ENCODE data around the gene TEX51. TPM values are rescaled to one million over a fixed set of nuclear protein-coding genes. Genes with fewer than 3 reads are reported as not detected.

Gene TEX51
- total and polyA plus RNA-seq, 2 donors = 0.11 TPM; not detected in 1

DNA sequence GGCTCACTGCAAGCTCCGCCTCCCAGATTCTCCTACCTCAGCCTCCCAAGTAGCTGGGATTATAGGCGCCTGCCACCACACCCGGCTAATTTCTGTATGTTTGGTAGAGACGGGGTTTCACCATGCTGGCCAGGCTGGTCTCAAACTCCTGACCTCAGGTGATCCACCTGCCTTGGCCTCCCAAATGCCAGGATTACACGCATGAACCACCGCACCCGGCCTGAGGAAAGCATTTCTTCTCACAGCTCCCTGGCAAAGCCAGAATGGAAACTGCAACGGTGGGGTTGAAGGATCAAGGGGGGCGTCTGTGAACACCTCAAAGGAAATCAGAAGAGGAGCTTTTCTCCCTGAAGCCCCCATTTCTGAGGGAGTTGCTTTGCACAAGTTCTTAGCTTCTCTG, 11.2 kb upstream of the TEX51 start:
- WGBS = 96% methylated on average over 9 of the region's 9 CpGs
- Histone ChIP-seq H3K36me3 (ENCODE audit: control insufficient read depth in 2 of 2, insufficient read depth in 2 of 2, low read length in 1 of 2) (no peaks in the 10 kb centered on the region), H3K4me1 (ENCODE audit: control insufficient read depth in 2 of 2, insufficient read depth in 2 of 2, low read length in 2 of 2) (no peaks in the 10 kb centered on the region), H3K27ac (ENCODE audit: low read depth in 1 of 2, low read length in 1 of 2) (no peak overlapping the region), H3K27me3 (ENCODE audit: control insufficient read depth in 2 of 2, insufficient read depth in 1 of 2, low read length in 1 of 2) (peaks cover 0 to 12% of the 10 kb centered on the region in 2 donors), H3K9me3 (ENCODE audit: control insufficient read depth in 2 of 2, insufficient read depth in 1 of 2, low read length in 1 of 2) (peaks cover 0 to 1% of the 10 kb centered on the region in 2 donors), H3K4me3 (ENCODE audit: low read length in 2 of 2) (no peak overlapping the region)
- no peak for DNase-seq (ENCODE audit: low read depth in 6 of 9, low spot score in 9 of 9)

- H3K4me3 ChIP-seq (ENCODE audit: low read length in 2 of 2) = no peak overlapping the region
- 94% methylated on average over 6 of the region's 6 CpGs for WGBS
- H3K36me3 ChIP-seq (ENCODE audit: control insufficient read depth in 2 of 2, insufficient read depth in 2 of 2, low read length in 1 of 2) = no peaks in the 10 kb centered on the region
Measured at GRCh38 chr2:126888046-126888445, 10.6 kb upstream of the TEX51 start.

GRCh38 chr2:126889071-126889470, 9.6 kb upstream of the TEX51 start:
- 91% methylated on average over 9 of the region's 9 CpGs for WGBS

More at GRCh38 chr2:126888046-126888445, 10.6 kb upstream of the TEX51 start:
- H3K27me3 ChIP-seq (ENCODE audit: control insufficient read depth in 2 of 2, insufficient read depth in 1 of 2, low read length in 1 of 2) = peaks cover 0 to 12% of the 10 kb centered on the region in 2 donors
- H3K27ac ChIP-seq (ENCODE audit: low read depth in 1 of 2, low read length in 1 of 2) = no peak overlapping the region
- no peak for DNase-seq (ENCODE audit: low read depth in 6 of 9, low spot score in 9 of 9)
- no peaks in the 10 kb centered on the region for H3K4me1 ChIP-seq (ENCODE audit: control insufficient read depth in 2 of 2, insufficient read depth in 2 of 2, low read length in 2 of 2)
- H3K9me3 ChIP-seq (ENCODE audit: control insufficient read depth in 2 of 2, insufficient read depth in 1 of 2, low read length in 1 of 2) = peaks cover 0 to 1% of the 10 kb centered on the region in 2 donors

DNA sequence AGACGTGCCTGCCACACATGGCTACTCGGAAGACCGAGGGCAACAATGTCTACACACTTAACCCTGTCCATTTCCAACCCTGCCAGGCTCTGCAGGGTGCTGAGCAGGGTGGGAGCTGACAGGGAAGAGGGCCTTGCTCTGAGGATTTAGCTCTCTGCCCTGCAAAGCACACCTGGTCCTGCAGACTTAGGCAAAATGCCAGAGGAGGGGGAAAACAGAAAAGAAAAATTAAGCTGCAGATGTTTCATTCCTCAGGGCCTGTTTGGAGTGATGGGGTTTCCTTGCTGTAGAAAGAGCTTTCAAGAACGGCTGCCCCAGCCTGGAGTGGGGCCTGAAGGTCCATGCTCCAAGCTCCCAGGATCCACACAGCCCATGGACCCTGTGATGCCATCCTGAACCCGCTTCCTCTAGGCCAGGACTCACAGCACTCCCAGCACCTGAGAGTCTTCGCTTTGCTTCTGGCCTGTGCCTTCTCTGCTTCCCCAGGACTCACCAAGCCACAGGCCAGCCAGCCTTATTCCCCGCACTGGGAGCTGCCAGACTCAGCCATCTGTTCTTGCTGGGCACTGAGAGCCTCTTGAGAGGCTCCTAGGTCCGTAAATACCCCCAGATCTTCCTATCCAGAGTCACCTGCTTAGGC, 9.1 kb upstream of the TEX51 start:
- Histone ChIP-seq H3K27me3 (ENCODE audit: control insufficient read depth in 2 of 2, insufficient read depth in 1 of 2, low read length in 1 of 2) (peaks cover 0 to 12% of the 10 kb centered on the region in 2 donors), H3K4me1 (ENCODE audit: control insufficient read depth in 2 of 2, insufficient read depth in 2 of 2, low read length in 2 of 2) (no peaks in the 10 kb centered on the region), H3K9me3 (ENCODE audit: control insufficient read depth in 2 of 2, insufficient read depth in 1 of 2, low read length in 1 of 2) (peaks cover 0 to 1% of the 10 kb centered on the region in 2 donors), H3K36me3 (ENCODE audit: control insufficient read depth in 2 of 2, insufficient read depth in 2 of 2, low read length in 1 of 2) (no peaks in the 10 kb centered on the region), H3K27ac (ENCODE audit: low read depth in 1 of 2, low read length in 1 of 2) (no peak overlapping the region), H3K4me3 (ENCODE audit: low read length in 2 of 2) (no peak overlapping the region)
- WGBS = 88% methylated on average over 8 of the region's 8 CpGs
- DNase-seq (ENCODE audit: low read depth in 6 of 9, low spot score in 9 of 9) = no peak

More at GRCh38 chr2:126889071-126889470, 9.6 kb upstream of the TEX51 start:
- peaks cover 0 to 1% of the 10 kb centered on the region in 2 donors for H3K9me3 ChIP-seq (ENCODE audit: control insufficient read depth in 2 of 2, insufficient read depth in 1 of 2, low read length in 1 of 2)
- no peaks in the 10 kb centered on the region for H3K4me1 ChIP-seq (ENCODE audit: control insufficient read depth in 2 of 2, insufficient read depth in 2 of 2, low read length in 2 of 2)
- no peak for DNase-seq (ENCODE audit: low read depth in 6 of 9, low spot score in 9 of 9)
- no peak overlapping the region for H3K4me3 ChIP-seq (ENCODE audit: low read length in 2 of 2)
- peaks cover 0 to 12% of the 10 kb centered on the region in 2 donors for H3K27me3 ChIP-seq (ENCODE audit: control insufficient read depth in 2 of 2, insufficient read depth in 1 of 2, low read length in 1 of 2)
- H3K27ac ChIP-seq (ENCODE audit: low read depth in 1 of 2, low read length in 1 of 2) = no peak overlapping the region
- no peaks in the 10 kb centered on the region for H3K36me3 ChIP-seq (ENCODE audit: control insufficient read depth in 2 of 2, insufficient read depth in 2 of 2, low read length in 1 of 2)

GRCh38 chr2:126890136-126890510, 8.6 kb upstream of the TEX51 start:
- H3K36me3 ChIP-seq (ENCODE audit: control insufficient read depth in 2 of 2, insufficient read depth in 2 of 2, low read length in 1 of 2) = no peaks in the 10 kb centered on the region
- peaks cover 0 to 12% of the 10 kb centered on the region in 2 donors for H3K27me3 ChIP-seq (ENCODE audit: control insufficient read depth in 2 of 2, insufficient read depth in 1 of 2, low read length in 1 of 2)
- WGBS = 95% methylated on average over 5 of the region's 5 CpGs
- DNase-seq (ENCODE audit: low read depth in 6 of 9, low spot score in 9 of 9) = no peak
- H3K27ac ChIP-seq (ENCODE audit: low read depth in 1 of 2, low read length in 1 of 2) = no peak overlapping the region
- no peak overlapping the region for H3K4me3 ChIP-seq (ENCODE audit: low read length in 2 of 2)
- peaks cover 0 to 1% of the 10 kb centered on the region in 2 donors for H3K9me3 ChIP-seq (ENCODE audit: control insufficient read depth in 2 of 2, insufficient read depth in 1 of 2, low read length in 1 of 2)
- no peaks in the 10 kb centered on the region for H3K4me1 ChIP-seq (ENCODE audit: control insufficient read depth in 2 of 2, insufficient read depth in 2 of 2, low read length in 2 of 2)

DNA sequence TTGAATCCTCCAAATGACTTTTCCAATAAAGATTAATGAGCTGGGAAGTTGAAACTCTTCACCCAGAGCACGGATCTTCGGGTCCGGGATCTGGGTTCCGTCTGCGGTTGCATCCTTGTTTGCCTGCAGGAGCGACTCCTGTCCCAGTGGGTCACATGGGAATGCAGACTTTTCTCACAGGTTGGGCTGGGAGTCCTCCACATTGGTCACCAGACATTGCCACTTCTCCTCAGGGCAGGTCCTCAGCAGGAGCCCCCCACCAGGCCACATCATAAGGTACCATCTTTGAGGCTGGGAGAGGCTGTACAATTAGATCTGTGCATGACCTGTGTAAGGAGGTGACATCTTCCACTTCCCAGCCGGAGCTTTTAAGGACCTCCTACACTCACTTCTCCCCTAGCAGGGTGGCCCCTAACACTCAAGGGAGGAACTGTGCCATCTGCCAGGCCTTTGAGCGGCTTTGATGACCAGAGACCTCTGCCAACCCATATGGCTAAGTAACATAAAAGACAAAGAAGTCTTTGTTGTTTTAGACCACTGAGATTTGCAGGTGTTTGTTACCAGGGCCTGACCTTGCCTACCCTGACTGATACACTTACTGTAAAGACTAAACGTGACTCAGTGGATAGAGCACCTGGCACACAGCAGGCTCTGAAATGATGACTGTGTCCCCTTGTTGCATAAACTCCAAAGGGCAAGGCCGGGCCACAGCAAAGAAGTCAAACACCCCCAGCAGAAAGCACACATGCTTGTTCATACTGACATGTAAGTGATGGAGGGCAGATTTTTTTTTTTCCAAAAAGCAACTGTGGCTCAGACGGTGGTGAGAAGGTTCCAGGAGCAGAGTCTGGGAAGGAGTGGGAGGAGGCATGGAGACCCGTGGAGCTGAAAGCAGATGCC, 7.9 kb upstream of the TEX51 start:
- Histone ChIP-seq H3K27me3 (ENCODE audit: control insufficient read depth in 2 of 2, insufficient read depth in 1 of 2, low read length in 1 of 2) (peaks cover 0 to 7% of the 10 kb centered on the region in 2 donors), H3K4me1 (ENCODE audit: control insufficient read depth in 2 of 2, insufficient read depth in 2 of 2, low read length in 2 of 2) (no peaks in the 10 kb centered on the region), H3K36me3 (ENCODE audit: control insufficient read depth in 2 of 2, insufficient read depth in 2 of 2, low read length in 1 of 2) (no peaks in the 10 kb centered on the region), H3K9me3 (ENCODE audit: control insufficient read depth in 2 of 2, insufficient read depth in 1 of 2, low read length in 1 of 2) (peaks cover 0 to 1% of the 10 kb centered on the region in 2 donors), H3K27ac (ENCODE audit: low read depth in 1 of 2, low read length in 1 of 2) (no peak overlapping the region), H3K4me3 (ENCODE audit: low read length in 2 of 2) (no peak overlapping the region)
- DNase-seq (ENCODE audit: low read depth in 6 of 9, low spot score in 9 of 9) = no peak
- WGBS = 94% methylated on average over 12 of the region's 12 CpGs

DNA sequence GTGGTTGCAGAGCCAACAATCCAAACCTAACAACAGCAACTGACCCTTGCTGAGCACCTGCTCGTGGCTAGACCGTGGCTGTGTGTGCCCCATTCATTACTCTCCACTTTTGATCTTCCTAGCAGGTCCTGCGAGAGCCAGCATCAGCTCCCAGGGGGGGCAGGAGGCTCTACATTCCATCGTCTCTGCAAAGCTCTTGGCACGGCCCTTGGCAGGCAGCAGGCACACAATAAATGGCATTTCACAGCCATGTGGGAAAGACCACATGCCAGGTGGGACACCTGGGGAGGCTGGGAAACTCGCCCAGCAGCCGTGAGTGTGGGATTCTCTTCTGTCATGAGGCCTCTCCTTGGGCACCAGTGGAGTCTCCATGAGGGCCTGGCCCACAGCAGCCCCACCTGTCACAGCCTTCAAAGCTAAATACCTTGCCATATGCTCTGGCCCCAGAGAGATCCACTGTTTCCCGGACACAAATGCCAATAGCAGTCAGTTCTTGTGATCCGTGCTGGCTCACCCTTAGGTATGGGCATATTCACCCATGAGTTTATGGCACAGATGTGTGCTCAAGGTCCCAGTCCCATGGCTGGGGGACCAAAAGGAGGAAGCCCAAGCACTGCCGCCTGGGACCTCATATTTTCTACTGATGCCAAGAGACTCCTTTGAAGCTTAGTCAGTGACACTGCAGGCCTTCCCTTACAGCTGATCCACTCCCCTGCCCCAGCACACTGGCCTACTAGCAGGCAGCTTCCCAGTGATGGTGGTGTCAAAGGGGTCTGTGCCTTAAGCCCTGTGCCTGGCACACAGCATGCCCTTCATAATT, 6.8 kb upstream of the TEX51 start:
- H3K27ac ChIP-seq (ENCODE audit: low read depth in 1 of 2, low read length in 1 of 2) = no peak overlapping the region
- H3K27me3 ChIP-seq (ENCODE audit: control insufficient read depth in 2 of 2, insufficient read depth in 1 of 2, low read length in 1 of 2) = peaks cover 0 to 1% of the 10 kb centered on the region in 2 donors
- WGBS = 90% methylated on average over 10 of the region's 10 CpGs
- H3K9me3 ChIP-seq (ENCODE audit: control insufficient read depth in 2 of 2, insufficient read depth in 1 of 2, low read length in 1 of 2) = no peaks in the 10 kb centered on the region
- H3K4me3 ChIP-seq (ENCODE audit: low read length in 2 of 2) = no peak overlapping the region
- no peaks in the 10 kb centered on the region for H3K36me3 ChIP-seq (ENCODE audit: control insufficient read depth in 2 of 2, insufficient read depth in 2 of 2, low read length in 1 of 2)
- no peak for DNase-seq (ENCODE audit: low read depth in 6 of 9, low spot score in 9 of 9)
- H3K4me1 ChIP-seq (ENCODE audit: control insufficient read depth in 2 of 2, insufficient read depth in 2 of 2, low read length in 2 of 2) = no peaks in the 10 kb centered on the region

DNA sequence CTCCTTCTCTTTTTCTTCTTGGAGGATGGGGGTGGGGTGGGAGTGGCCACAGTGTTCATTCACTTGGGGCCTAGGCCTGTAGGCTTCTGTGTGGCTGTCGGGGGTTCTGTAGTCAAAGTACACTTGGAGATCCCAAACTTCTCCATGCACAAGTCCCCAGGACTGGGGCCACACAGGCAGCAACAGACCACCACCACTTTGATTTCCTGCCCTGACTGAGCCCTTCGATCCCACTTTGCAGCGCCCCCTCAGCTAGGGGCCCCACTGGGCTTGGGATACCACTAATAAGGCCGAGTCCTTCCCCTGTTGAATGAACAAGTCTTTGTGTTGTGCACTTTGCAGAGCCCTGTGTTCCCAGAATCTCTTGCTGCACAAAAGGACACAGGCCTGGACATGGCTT, 5.5 kb upstream of the TEX51 start:
- 93% methylated on average over 4 of the region's 4 CpGs for WGBS
- no peak overlapping the region for H3K4me3 ChIP-seq (ENCODE audit: low read length in 2 of 2)
- no peak overlapping the region for H3K27ac ChIP-seq (ENCODE audit: low read depth in 1 of 2, low read length in 1 of 2)
- no peaks in the 10 kb centered on the region for H3K36me3 ChIP-seq (ENCODE audit: control insufficient read depth in 2 of 2, insufficient read depth in 2 of 2, low read length in 1 of 2)
- H3K9me3 ChIP-seq (ENCODE audit: control insufficient read depth in 2 of 2, insufficient read depth in 1 of 2, low read length in 1 of 2) = no peaks in the 10 kb centered on the region
- no peaks in the 10 kb centered on the region for H3K27me3 ChIP-seq (ENCODE audit: control insufficient read depth in 2 of 2, insufficient read depth in 1 of 2, low read length in 1 of 2)
- no peaks in the 10 kb centered on the region for H3K4me1 ChIP-seq (ENCODE audit: control insufficient read depth in 2 of 2, insufficient read depth in 2 of 2, low read length in 2 of 2)
- DNase-seq (ENCODE audit: low read depth in 6 of 9, low spot score in 9 of 9) = no peak
